ENCODE measurements around the gene ABCB11. TPM values are rescaled to one million over a fixed set of nuclear protein-coding genes. Genes with fewer than 3 reads are reported as not detected.
"Not testable (repeated sequence)": the region's sequence is repeated elsewhere in the genome, so short reads cannot be mapped to it uniquely, and the experiment has no call there.

Gene ABCB11
- total and polyA plus RNA-seq, 4 donors, result 0.03 to 0.21 TPM; not detected in 2

GRCh38 chr2:168944065-168944464 is 87.1 kb downstream of the ABCB11 start:
- no peaks in the 10 kb centered on the region for H3K9me3 ChIP-seq (ENCODE audit: control insufficient read depth, low read length)
- H3K27ac ChIP-seq (ENCODE audit: low read depth in 1 of 2, low read length in 2 of 2), result no peak overlapping the region
- intact Hi-C loops (cut with DNase I), result no loop called here
- WGBS, 2 donors, result 80 to 81% methylated on average over 3 of the region's 3 CpGs
- H3K4me3 ChIP-seq (ENCODE audit: low read length in 2 of 2), result no peak overlapping the region
- H3K27me3 ChIP-seq (ENCODE audit: control insufficient read depth in 1 of 2, insufficient read depth in 2 of 2, low read length in 1 of 2), result no peaks in the 10 kb centered on the region
- H3K4me1 ChIP-seq (ENCODE audit: control insufficient read depth in 1 of 2, insufficient read depth in 2 of 2, low read length in 2 of 2), result no peaks in the 10 kb centered on the region
- no peaks in the 10 kb centered on the region for H3K36me3 ChIP-seq (ENCODE audit: control insufficient read depth in 1 of 2, insufficient read depth in 2 of 2, low read length in 1 of 2)
- DNase-seq (no peak), ATAC-seq (ENCODE audit: low FRiP score) (no peak)

- intact Hi-C loops (cut with DNase I), result no loop called here
- no peak for ATAC-seq (ENCODE audit: low FRiP score)
Observed at GRCh38 chr2:168941297-168941696, 89.8 kb downstream of the ABCB11 start.

GRCh38 chr2:168939918-168940317 is 91.2 kb downstream of the ABCB11 start:
- ATAC-seq (ENCODE audit: low FRiP score), result no peak
- no peaks in the 10 kb centered on the region for H3K27me3 ChIP-seq (ENCODE audit: control insufficient read depth in 1 of 2, insufficient read depth in 2 of 2, low read length in 1 of 2)
- 93 to 96% methylated on average over 4 of the region's 4 CpGs for WGBS, 2 donors
- no peaks in the 10 kb centered on the region for H3K9me3 ChIP-seq (ENCODE audit: control insufficient read depth, low read length)
- no peak for DNase-seq
- H3K4me3 ChIP-seq (ENCODE audit: low read length in 2 of 2), result no peak overlapping the region
- no peaks in the 10 kb centered on the region for H3K4me1 ChIP-seq (ENCODE audit: control insufficient read depth in 1 of 2, insufficient read depth in 2 of 2, low read length in 2 of 2)
- no peak overlapping the region for H3K27ac ChIP-seq (ENCODE audit: low read depth in 1 of 2, low read length in 2 of 2)
- H3K36me3 ChIP-seq (ENCODE audit: control insufficient read depth in 1 of 2, insufficient read depth in 2 of 2, low read length in 1 of 2), result no peaks in the 10 kb centered on the region
- intact Hi-C loops (cut with DNase I), result no loop called here

More at GRCh38 chr2:168941297-168941696, 89.8 kb downstream of the ABCB11 start:
- no peak overlapping the region for H3K4me3 ChIP-seq (ENCODE audit: low read length in 2 of 2)
- H3K27ac ChIP-seq (ENCODE audit: low read depth in 1 of 2, low read length in 2 of 2), result no peak overlapping the region
- DNase-seq, result no peak
- no peaks in the 10 kb centered on the region for H3K4me1 ChIP-seq (ENCODE audit: control insufficient read depth in 1 of 2, insufficient read depth in 2 of 2, low read length in 2 of 2)
- no peaks in the 10 kb centered on the region for H3K27me3 ChIP-seq (ENCODE audit: control insufficient read depth in 1 of 2, insufficient read depth in 2 of 2, low read length in 1 of 2)
- H3K36me3 ChIP-seq (ENCODE audit: control insufficient read depth in 1 of 2, insufficient read depth in 2 of 2, low read length in 1 of 2), result no peaks in the 10 kb centered on the region
- H3K9me3 ChIP-seq (ENCODE audit: control insufficient read depth, low read length), result no peaks in the 10 kb centered on the region

- H3K4me1 ChIP-seq (ENCODE audit: control insufficient read depth in 1 of 2, insufficient read depth in 2 of 2, low read length in 2 of 2), result no peaks in the 10 kb centered on the region
- WGBS, 2 donors, result 94 to 96% methylated on average over 1 of the region's 1 CpG
- H3K27me3 ChIP-seq (ENCODE audit: control insufficient read depth in 1 of 2, insufficient read depth in 2 of 2, low read length in 1 of 2), result peaks cover 0 to 1% of the 10 kb centered on the region in 2 donors
- H3K4me3 ChIP-seq (ENCODE audit: low read length in 2 of 2), result no peak overlapping the region
- intact Hi-C loops (cut with DNase I), result no loop called here
- no peaks in the 10 kb centered on the region for H3K9me3 ChIP-seq (ENCODE audit: control insufficient read depth, low read length)
- no peak for DNase-seq
- ATAC-seq (ENCODE audit: low FRiP score), result no peak
- H3K27ac ChIP-seq (ENCODE audit: low read depth in 1 of 2, low read length in 2 of 2), result no peak overlapping the region
- no peaks in the 10 kb centered on the region for H3K36me3 ChIP-seq (ENCODE audit: control insufficient read depth in 1 of 2, insufficient read depth in 2 of 2, low read length in 1 of 2)
Observed at GRCh38 chr2:168939061-168939460, 92.1 kb downstream of the ABCB11 start.

- 85 to 86% methylated on average over 14 of the region's 14 CpGs for WGBS, 2 donors
- no peak overlapping the region for H3K4me3 ChIP-seq (ENCODE audit: low read length in 2 of 2)
- peaks cover 0 to 1% of the 10 kb centered on the region in 2 donors for H3K27me3 ChIP-seq (ENCODE audit: control insufficient read depth in 1 of 2, insufficient read depth in 2 of 2, low read length in 1 of 2)
- DNase-seq (no peak), ATAC-seq (ENCODE audit: low FRiP score) (no peak)
- H3K4me1 ChIP-seq (ENCODE audit: control insufficient read depth in 1 of 2, insufficient read depth in 2 of 2, low read length in 2 of 2), result no peaks in the 10 kb centered on the region
- no peaks in the 10 kb centered on the region for H3K36me3 ChIP-seq (ENCODE audit: control insufficient read depth in 1 of 2, insufficient read depth in 2 of 2, low read length in 1 of 2)
- H3K9me3 ChIP-seq (ENCODE audit: control insufficient read depth, low read length), result no peaks in the 10 kb centered on the region
- no peak overlapping the region for H3K27ac ChIP-seq (ENCODE audit: low read depth in 1 of 2, low read length in 2 of 2)
- intact Hi-C loops (cut with DNase I), result no loop called here
Observed at GRCh38 chr2:168935810-168936581, 95.1 kb downstream of the ABCB11 start.

- Histone ChIP-seq H3K27me3 (ENCODE audit: control insufficient read depth in 1 of 2, insufficient read depth in 2 of 2, low read length in 1 of 2) (peaks cover 0 to 3% of the 10 kb centered on the region in 2 donors), H3K27ac (ENCODE audit: low read depth in 1 of 2, low read length in 2 of 2) (no peak overlapping the region), H3K9me3 (ENCODE audit: control insufficient read depth, low read length) (no peaks in the 10 kb centered on the region), H3K4me1 (ENCODE audit: control insufficient read depth in 1 of 2, insufficient read depth in 2 of 2, low read length in 2 of 2) (no peaks in the 10 kb centered on the region), H3K36me3 (ENCODE audit: control insufficient read depth in 1 of 2, insufficient read depth in 2 of 2, low read length in 1 of 2) (no peaks in the 10 kb centered on the region), H3K4me3 (ENCODE audit: low read length in 2 of 2) (no peak overlapping the region)
- ATAC-seq (ENCODE audit: low FRiP score) (no peak), DNase-seq (no peak)
- intact Hi-C loops (cut with DNase I), result no loop called here
- 92 to 94% methylated on average over 2 of the region's 2 CpGs for WGBS, 2 donors
Observed at GRCh38 chr2:168934826-168935225, 96.3 kb downstream of the ABCB11 start.

GRCh38 chr2:168932174-168932573 is 99.0 kb downstream of the ABCB11 start:
- H3K27ac ChIP-seq (ENCODE audit: low read depth in 1 of 2, low read length in 2 of 2); H3K4me3 ChIP-seq (ENCODE audit: low read length in 2 of 2); H3K9me3 ChIP-seq (ENCODE audit: control insufficient read depth, low read length); intact Hi-C loops (cut with DNase I); DNase-seq; H3K4me1 ChIP-seq (ENCODE audit: control insufficient read depth in 1 of 2, insufficient read depth in 2 of 2, low read length in 2 of 2); H3K27me3 ChIP-seq (ENCODE audit: control insufficient read depth in 1 of 2, insufficient read depth in 2 of 2, low read length in 1 of 2); H3K36me3 ChIP-seq (ENCODE audit: control insufficient read depth in 1 of 2, insufficient read depth in 2 of 2, low read length in 1 of 2); ATAC-seq (ENCODE audit: low FRiP score): not testable (repeated sequence)
- WGBS, 2 donors, result 96 to 98% methylated on average over 4 of the region's 4 CpGs

- WGBS, 2 donors, result 41 to 50% methylated on average over 1 of the region's 1 CpG
- peaks cover 0 to 3% of the 10 kb centered on the region in 2 donors for H3K27me3 ChIP-seq (ENCODE audit: control insufficient read depth in 1 of 2, insufficient read depth in 2 of 2, low read length in 1 of 2)
- DNase-seq (no peak), ATAC-seq (ENCODE audit: low FRiP score) (no peak)
- no peak overlapping the region for H3K4me3 ChIP-seq (ENCODE audit: low read length in 2 of 2)
- H3K27ac ChIP-seq (ENCODE audit: low read depth in 1 of 2, low read length in 2 of 2), result no peak overlapping the region
- no peaks in the 10 kb centered on the region for H3K4me1 ChIP-seq (ENCODE audit: control insufficient read depth in 1 of 2, insufficient read depth in 2 of 2, low read length in 2 of 2)
- intact Hi-C loops (cut with DNase I), result no loop called here
- no peaks in the 10 kb centered on the region for H3K36me3 ChIP-seq (ENCODE audit: control insufficient read depth in 1 of 2, insufficient read depth in 2 of 2, low read length in 1 of 2)
- no peaks in the 10 kb centered on the region for H3K9me3 ChIP-seq (ENCODE audit: control insufficient read depth, low read length)
Observed at GRCh38 chr2:168930242-168930641, 100.9 kb downstream of the ABCB11 start.

GRCh38 chr2:168929031-168929430 is 102.1 kb downstream of the ABCB11 start:
- DNase-seq, result no peak
- intact Hi-C loops (cut with DNase I), result loop anchor here (10.0 kb wide), 2 partner anchors 344 to 584 kb away; no protein-coding TSS in a partner anchor
- Histone ChIP-seq H3K4me1 (ENCODE audit: control insufficient read depth in 1 of 2, insufficient read depth in 2 of 2, low read length in 2 of 2) (no peaks in the 10 kb centered on the region), H3K27me3 (ENCODE audit: control insufficient read depth in 1 of 2, insufficient read depth in 2 of 2, low read length in 1 of 2) (peaks cover 0 to 2% of the 10 kb centered on the region in 2 donors), H3K27ac (ENCODE audit: low read depth in 1 of 2, low read length in 2 of 2) (no peak overlapping the region), H3K4me3 (ENCODE audit: low read length in 2 of 2) (no peak overlapping the region), H3K9me3 (ENCODE audit: control insufficient read depth, low read length) (no peaks in the 10 kb centered on the region), H3K36me3 (ENCODE audit: control insufficient read depth in 1 of 2, insufficient read depth in 2 of 2, low read length in 1 of 2) (no peaks in the 10 kb centered on the region)
- ATAC-seq (ENCODE audit: low FRiP score), result no peak
- WGBS, 2 donors, result 30 to 35% methylated on average over 3 of the region's 3 CpGs

Measured in aorta (tissue), 5 donors.